Endodermal cell (in vitro differentiated cells): ENCODE measurements around the gene TGFB2. TPM values are rescaled to one million over a fixed set of nuclear protein-coding genes. Genes with fewer than 3 reads are reported as not detected.

Experiments
- DNase-seq: peaks from one replicate; pipeline ENCODE4 v3.0.0-alpha.2; 2017
- H3K27ac ChIP-seq: 2 replicates; pipeline ENCODE4 v1.5.1; 2013; ENCODE audit warnings: mild to moderate bottlenecking, low read depth, low read length, moderate library complexity
- H3K27me3 ChIP-seq: 2 replicates; pipeline ENCODE4 v1.6.1; 2013; ENCODE audit warnings: mild to moderate bottlenecking, low read length, moderate library complexity; ENCODE audit not compliant: insufficient read depth, control insufficient read depth, poor library complexity, severe bottlenecking
- H3K36me3 ChIP-seq: 2 replicates; pipeline ENCODE4 v1.7.0; 2013; ENCODE audit warnings: mild to moderate bottlenecking, low read length, moderate library complexity; ENCODE audit not compliant: control insufficient read depth, insufficient read depth
- H3K4me1 ChIP-seq: one replicate; pipeline ENCODE4 v1.7.0; 2013; ENCODE audit warnings: low read length; ENCODE audit not compliant: control insufficient read depth, insufficient read depth
- H3K4me3 ChIP-seq: 2 replicates; pipeline ENCODE4 v1.5.1; 2013; ENCODE audit warnings: mild to moderate bottlenecking, low read length, moderate library complexity
- H3K9ac ChIP-seq: 2 replicates; pipeline ENCODE4 v1.6.1; 2013; ENCODE audit warnings: mild to moderate bottlenecking, low read length, moderate library complexity; ENCODE audit not compliant: poor library complexity, severe bottlenecking; ENCODE audit errors: extremely low read depth
- H3K9me3 ChIP-seq: 2 replicates; pipeline ENCODE4 v1.6.1; 2013; ENCODE audit warnings: mild to moderate bottlenecking, low read length, moderate library complexity; ENCODE audit not compliant: control insufficient read depth
- H3K27ac Mint-ChIP-seq: 2 replicates; pipeline ENCODE4 v1.8.0; 2020; ENCODE audit warnings: mixed read lengths
- H3K27me3 Mint-ChIP-seq: 2 replicates; pipeline ENCODE4 v1.8.0; 2021; ENCODE audit warnings: mild to moderate bottlenecking, mixed read lengths; ENCODE audit not compliant: insufficient read depth
- H3K36me3 Mint-ChIP-seq: 2 replicates; pipeline ENCODE4 v1.8.0; 2020; ENCODE audit warnings: low read depth, mixed read lengths
- H3K4me1 Mint-ChIP-seq: 2 replicates; pipeline ENCODE4 v1.8.0; 2020; ENCODE audit warnings: mixed read lengths
- H3K4me3 Mint-ChIP-seq: 2 replicates; pipeline ENCODE4 v1.8.0; 2020; ENCODE audit warnings: mild to moderate bottlenecking, moderate library complexity, mixed read lengths
- H3K9me3 Mint-ChIP-seq: 2 replicates; pipeline ENCODE4 v1.8.0; 2020; ENCODE audit warnings: mild to moderate bottlenecking, mixed read lengths
- CTCF ChIP-seq: fragments of 200-600 bp; sonication (generic); conservative IDR thresholded peaks from 2 replicates; pipeline ENCODE4 v1.5.0; 2021; ENCODE audit warnings: antibody characterized with exemption, mild to moderate bottlenecking
- WGBS, 2 experiments: methylation state at CpG; one replicate each; pipeline versions ENCODE4 v1.1.5 to v1.1.7; 2013; ENCODE audit warnings: missing lambda C conversion rate in 2 of 2, mixed read lengths in 1 of 2; ENCODE audit not compliant: insufficient coverage in 1 of 2, insufficient read length in 1 of 2; 5-methylcytosine and 5-hydroxymethylcytosine counted together
- total RNA-seq, 2 donors: library from RNA; stranded (reverse); fragmentation: NEBNext Ultra II Directional in 1 of 2; extraction: Animal tissue kit (Norgen Biotek cat#: 25700) in 1 of 2; gene quantifications; 2 replicates in 1 of 2; 3 replicates in 1 of 2; pipeline ENCODE4 v1.2.1, GENCODE V29; 2021

TGFB2 gene
- total RNA-seq, 2 donors from 2014 or later: 0.11 to 1.2 TPM

- 90 to 92% methylated on average over 2 of the region's 2 CpGs for WGBS, 2 experiments
- Mint-ChIP-seq H3K27ac (no peak overlapping the region), H3K4me3 (no peak overlapping the region), H3K4me1 (no peaks in the 10 kb centered on the region), H3K27me3 (no peaks in the 10 kb centered on the region), H3K36me3 (no peaks in the 10 kb centered on the region), H3K9me3 (no peaks in the 10 kb centered on the region)
- H3K4me1 ChIP-seq: no peaks in the 10 kb centered on the region
- DNase-seq: no peak
- no peaks in the 10 kb centered on the region for H3K27me3 ChIP-seq
- H3K36me3 ChIP-seq: no peaks in the 10 kb centered on the region
- no peaks in the 10 kb centered on the region for H3K9me3 ChIP-seq
- H3K27ac ChIP-seq: no peak overlapping the region
- H3K4me3 ChIP-seq: no peak overlapping the region
- no peak overlapping the region for H3K9ac ChIP-seq
- no peak for TF ChIP-seq CTCF
These were observed 37.9 kb downstream of the TGFB2 start for GRCh38 chr1:218383051-218383450.

GRCh38 chr1:218383681-218384080 is 38.5 kb downstream of the TGFB2 start:
- Histone ChIP-seq H3K27me3 (no peaks in the 10 kb centered on the region), H3K9ac (no peak overlapping the region), H3K27ac (no peak overlapping the region), H3K36me3 (no peaks in the 10 kb centered on the region), H3K9me3 (no peaks in the 10 kb centered on the region), H3K4me3 (no peak overlapping the region), H3K4me1 (no peaks in the 10 kb centered on the region)
- DNase-seq: no peak
- Mint-ChIP-seq H3K27ac (no peak overlapping the region), H3K4me3 (no peak overlapping the region), H3K9me3 (no peaks in the 10 kb centered on the region), H3K27me3 (peaks cover 2% of the 10 kb centered on the region), H3K4me1 (no peaks in the 10 kb centered on the region), H3K36me3 (no peaks in the 10 kb centered on the region)
- TF ChIP-seq CTCF: no peak
- WGBS, 2 experiments: 92 to 99% methylated on average over 6 of the region's 8 CpGs

GRCh38 chr1:218384581-218384993 is 39.5 kb downstream of the TGFB2 start:
- Histone ChIP-seq H3K4me1 (no peaks in the 10 kb centered on the region), H3K36me3 (no peaks in the 10 kb centered on the region), H3K4me3 (no peak overlapping the region), H3K9me3 (no peaks in the 10 kb centered on the region), H3K9ac (no peak overlapping the region), H3K27me3 (no peaks in the 10 kb centered on the region), H3K27ac (no peak overlapping the region)
- DNase-seq: no peak
- peaks cover 2% of the 10 kb centered on the region for H3K27me3 Mint-ChIP-seq
- no peak overlapping the region for H3K27ac Mint-ChIP-seq
- H3K4me3 Mint-ChIP-seq: no peak overlapping the region
- no peaks in the 10 kb centered on the region for H3K9me3 Mint-ChIP-seq
- no peak for TF ChIP-seq CTCF
- H3K4me1 Mint-ChIP-seq: no peaks in the 10 kb centered on the region
- 89 to 94% methylated on average over 4 to 5 of the region's 6 CpGs for WGBS, 2 experiments
- H3K36me3 Mint-ChIP-seq: no peaks in the 10 kb centered on the region
